K562 (cell line): ENCODE data around the gene EXT2. TPM values are rescaled to one million over a fixed set of nuclear protein-coding genes. Genes with fewer than 3 reads are reported as not detected.

Experiments used
- EHMT2 ChIP-seq: fragments of 450-650 bp; IDR thresholded peaks from 2 replicates; pipeline ENCODE4 v1.6.1; 2018; ENCODE audit warnings: antibody characterized with exemption
- FOXK2 ChIP-seq, 2 experiments: fragments of 450-650 bp; IDR thresholded peaks in 1 of 2; conservative IDR thresholded peaks in 1 of 2; 2 replicates each; pipeline ENCODE4 v1.6.1; 2016; ENCODE audit warnings: low read depth in 2 of 2, mild to moderate bottlenecking in 1 of 2
- GTF2E2 ChIP-seq: fragments of 200-800 bp; sonication (Bioruptor generic); IDR thresholded peaks from 2 replicates; pipeline ENCODE4 v1.6.1; 2016; ENCODE audit warnings: missing genetic modification characterization, missing compliant biosample characterization
- HDGF ChIP-seq: fragments of 450-650 bp; IDR thresholded peaks from 2 replicates; pipeline ENCODE4 v1.6.1; 2016
- HLTF ChIP-seq: fragments of 450-650 bp; IDR thresholded peaks from 2 replicates; pipeline ENCODE4 v1.6.1; 2016
- NFIX ChIP-seq: fragments of 250-450 bp; sonication (Bioruptor Pico); IDR thresholded peaks from 2 replicates; pipeline ENCODE4 v1.4.0; 2020; ENCODE audit warnings: low read depth, mild to moderate bottlenecking, moderate library complexity
- RBM34 ChIP-seq: fragments of 200-400 bp; formaldehyde crosslinking; IDR thresholded peaks from 2 replicates; pipeline ENCODE4 v1.6.1; 2018; ENCODE audit warnings: low read length, borderline replicate concordance; ENCODE audit not compliant: insufficient read depth
- RFX1 ChIP-seq: fragments of 450-650 bp; IDR thresholded peaks from 2 replicates; pipeline ENCODE4 v1.6.1; 2016; ENCODE audit warnings: mild to moderate bottlenecking, moderate library complexity
- SLC30A9 ChIP-seq: fragments of 250-450 bp; sonication (Bioruptor Pico); IDR thresholded peaks from 2 replicates; pipeline ENCODE4 v1.8.0; 2022; ENCODE audit warnings: mild to moderate bottlenecking, moderate library complexity
- SRF ChIP-seq, 2 experiments: fragments of 250-450, 450-650 bp in 1 of 2; sonication (Bioruptor Pico) in 1 of 2; sonication (generic) in 1 of 2; formaldehyde crosslinking; IDR thresholded peaks; 2 replicates each; pipeline versions ENCODE4 v1.5.0 to v1.5.1; 2020 to 2022; ENCODE audit warnings: mild to moderate bottlenecking in 1 of 2, missing genetic modification reagents in 1 of 2
- XRCC3 ChIP-seq: fragments of 450-650 bp; IDR thresholded peaks from 2 replicates; pipeline ENCODE4 v1.6.1; 2017; ENCODE audit warnings: mild to moderate bottlenecking, moderate library complexity
- ZBTB8A ChIP-seq: fragments of 450-650 bp; IDR thresholded peaks from 2 replicates; pipeline ENCODE4 v1.6.1; 2018; ENCODE audit warnings: mild to moderate bottlenecking, moderate library complexity; ENCODE audit not compliant: partially characterized antibody
- ZKSCAN1 ChIP-seq: fragments of 150-350 bp; IDR thresholded peaks from 2 replicates; pipeline ENCODE4 v1.6.1; 2016; ENCODE audit warnings: low read depth, low read length
- ZNF197 ChIP-seq: fragments of 200-800 bp; sonication (Bioruptor generic); IDR thresholded peaks from 2 replicates; pipeline ENCODE4 v1.6.1; 2016; ENCODE audit warnings: low read depth, missing genetic modification characterization, missing compliant biosample characterization
- ZNF239 ChIP-seq: fragments of 250-450 bp; sonication (Bioruptor Pico); IDR thresholded peaks from 2 replicates; pipeline ENCODE4 v1.4.0; 2020; ENCODE audit warnings: mild to moderate bottlenecking
- ZNF316 ChIP-seq: fragments of 450-650 bp; IDR thresholded peaks from 2 replicates; pipeline ENCODE4 v1.6.1; 2016
- ZNF436 ChIP-seq: fragments of 250-450, 450-650 bp; sonication (Bioruptor Pico); formaldehyde crosslinking; IDR thresholded peaks from 2 replicates; pipeline ENCODE4 v1.7.0; 2020; ENCODE audit warnings: mild to moderate bottlenecking
- ZNF551 ChIP-seq: fragments of 250-450 bp; sonication (Bioruptor Pico); IDR thresholded peaks from 2 replicates; pipeline ENCODE4 v1.5.0; 2021; ENCODE audit warnings: mild to moderate bottlenecking, moderate library complexity
- ZNF699 ChIP-seq: fragments of 250-450 bp; sonication (Bioruptor Pico); IDR thresholded peaks from 2 replicates; pipeline ENCODE4 v1.8.0; 2021; ENCODE audit warnings: mild to moderate bottlenecking, moderate library complexity; ENCODE audit not compliant: insufficient replicate concordance
- polyA plus RNA-seq, 8 experiments: library from polyadenylated mRNA; depleted of rRNA in 4 of 8; stranded (reverse) in 5 of 8; unstranded in 3 of 8; fragments of >200 nt; fragmentation: Nextera tagmentation in 2 of 8; fragmentation: Illumina TruSeq in 1 of 8; extraction: Ambion mirVana in 2 of 8; extraction: Trizol in 1 of 8; gene quantifications; 2 replicates each; pipeline versions ENCODE4 v1.2.1 to v1.2.3, GENCODE V29; 2011 to 2014; ENCODE audit warnings: inconsistent platforms in 1 of 8, missing spikeins in 1 of 8
- total RNA-seq, 7 experiments: library from RNA; depleted of rRNA in 6 of 7; stranded (reverse); fragments of >200 nt in 6 of 7; fragmentation: Illumina TruSeq in 2 of 7; extraction: Trizol in 2 of 7; gene quantifications; 2 replicates each; pipeline versions ENCODE4 v1.2.1 to v1.2.3, GENCODE V29; 2011 to 2021; ENCODE audit warnings: low replicate concordance in 1 of 7
- TF ChIP-seq, protein P1 (sequence below): fragments of 450-650 bp; IDR thresholded peaks from 2 replicates; pipeline ENCODE4 v1.6.1; 2017; ENCODE audit warnings: antibody characterized with exemption
- TF ChIP-seq, protein P2 (sequence below): fragments of 250-450 bp; sonication (Bioruptor Pico); IDR thresholded peaks from 2 replicates; pipeline ENCODE4 v1.4.0; 2020; ENCODE audit warnings: borderline replicate concordance
- TF ChIP-seq, protein P3 (sequence below): fragments of 250-450 bp; sonication (Bioruptor Pico); IDR thresholded peaks from 2 replicates; pipeline ENCODE4 v1.4.0; 2020
- TF ChIP-seq, protein P4 (sequence below): fragments of 250-450 bp; sonication (Bioruptor Pico); IDR thresholded peaks from 2 replicates; pipeline ENCODE4 v1.8.0; 2021; ENCODE audit warnings: mild to moderate bottlenecking, moderate library complexity

The EXT2 gene
- total and polyA plus RNA-seq, 9 of the 15 experiments (the other 6 are each of a cell fraction or from before 2014, with no cell fraction given) = 7.5 to 52.1 (median 38.1) TPM

DNA sequence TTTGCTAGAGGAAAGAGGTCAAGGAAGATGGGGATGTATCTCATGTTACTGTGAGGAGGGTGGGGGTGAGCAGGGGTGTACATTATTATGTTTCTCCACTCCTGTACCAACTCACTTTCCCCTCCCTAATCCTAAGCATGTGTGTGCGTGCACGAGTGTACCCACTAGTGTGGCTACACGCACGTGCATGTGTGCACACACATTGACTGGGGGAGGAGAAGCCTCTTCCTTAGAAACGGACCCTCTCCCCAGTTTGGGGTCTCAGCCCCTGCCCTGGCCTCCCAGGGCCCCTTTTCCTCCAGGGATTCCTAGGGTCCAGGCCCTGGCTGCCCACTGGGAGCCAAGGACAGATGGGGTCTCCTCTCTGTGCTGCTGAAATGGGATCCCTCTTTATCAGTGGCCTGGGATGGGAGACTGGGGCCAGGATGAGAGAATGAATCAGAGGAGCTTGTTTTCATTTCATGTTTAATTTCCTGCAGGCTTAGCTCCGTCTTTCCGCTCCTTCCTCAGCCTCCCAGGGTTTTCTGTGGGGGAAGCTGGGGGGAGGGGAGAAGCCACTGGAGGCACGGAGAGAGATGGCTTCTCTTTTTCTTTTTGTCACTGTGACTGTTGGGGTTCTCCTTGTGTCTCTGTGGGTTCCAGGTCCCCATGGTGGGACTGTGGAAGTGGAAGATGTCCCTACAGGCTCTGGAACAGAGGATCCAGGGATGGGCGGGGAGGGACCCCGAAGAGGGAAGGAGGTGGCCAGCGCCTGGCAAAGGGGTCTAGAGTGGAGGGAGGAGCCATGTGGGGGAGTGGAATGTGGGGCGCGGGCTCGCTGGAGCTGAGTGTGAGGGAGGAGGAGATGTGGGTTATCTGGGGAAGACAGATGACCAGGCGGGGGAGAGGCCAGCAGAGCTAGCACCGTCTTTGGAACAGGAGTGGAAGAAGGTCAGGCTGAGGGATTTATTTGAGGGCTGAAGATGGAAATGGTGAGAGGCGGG, 174.2 kb downstream of the EXT2 start (continued):
- TF ChIP-seq ZNF316 (no peak), HLTF (peak; percentile 90; the same call in 1 of the 2 replicates), GTF2E2 (no peak), XRCC3 (no peak), RFX1 (no peak), SLC30A9 (no peak), RBM34 (no peak), ZBTB8A (no peak), ZKSCAN1 (no peak), ZNF197 (no peak), SRF (CRISPR knock-in tag; IDR thresholded peaks at IDR 0.05) (0 out of 4 replicates have a peak, but pooled peaks of 1 of the 2 experiments have one; percentile 8), NFIX (CRISPR knock-in tag) (no peak), HDGF (no peak), ZNF239 (no peak), ZNF551 (CRISPR knock-in tag) (no peak), ZNF436 (CRISPR knock-in tag) (no peak), EHMT2 (peak; percentile 51; the same call in 1 of the 2 replicates), ZNF699 (CRISPR knock-in tag) (no peak), FOXK2 (conservative IDR thresholded peaks at IDR 0.05 in 1 of 2, IDR thresholded peaks at IDR 0.05 in 1 of 2; ENCODE audit: low read depth in 2 of 2) (0 out of 4 replicates have a peak, but pooled peaks have one; percentile 9 to 27)
- TF ChIP-seq, protein P1, sequence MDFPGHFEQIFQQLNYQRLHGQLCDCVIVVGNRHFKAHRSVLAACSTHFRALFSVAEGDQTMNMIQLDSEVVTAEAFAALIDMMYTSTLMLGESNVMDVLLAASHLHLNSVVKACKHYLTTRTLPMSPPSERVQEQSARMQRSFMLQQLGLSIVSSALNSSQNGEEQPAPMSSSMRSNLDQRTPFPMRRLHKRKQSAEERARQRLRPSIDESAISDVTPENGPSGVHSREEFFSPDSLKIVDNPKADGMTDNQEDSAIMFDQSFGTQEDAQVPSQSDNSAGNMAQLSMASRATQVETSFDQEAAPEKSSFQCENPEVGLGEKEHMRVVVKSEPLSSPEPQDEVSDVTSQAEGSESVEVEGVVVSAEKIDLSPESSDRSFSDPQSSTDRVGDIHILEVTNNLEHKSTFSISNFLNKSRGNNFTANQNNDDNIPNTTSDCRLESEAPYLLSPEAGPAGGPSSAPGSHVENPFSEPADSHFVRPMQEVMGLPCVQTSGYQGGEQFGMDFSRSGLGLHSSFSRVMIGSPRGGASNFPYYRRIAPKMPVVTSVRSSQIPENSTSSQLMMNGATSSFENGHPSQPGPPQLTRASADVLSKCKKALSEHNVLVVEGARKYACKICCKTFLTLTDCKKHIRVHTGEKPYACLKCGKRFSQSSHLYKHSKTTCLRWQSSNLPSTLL = no peak
- TF ChIP-seq, protein P2, sequence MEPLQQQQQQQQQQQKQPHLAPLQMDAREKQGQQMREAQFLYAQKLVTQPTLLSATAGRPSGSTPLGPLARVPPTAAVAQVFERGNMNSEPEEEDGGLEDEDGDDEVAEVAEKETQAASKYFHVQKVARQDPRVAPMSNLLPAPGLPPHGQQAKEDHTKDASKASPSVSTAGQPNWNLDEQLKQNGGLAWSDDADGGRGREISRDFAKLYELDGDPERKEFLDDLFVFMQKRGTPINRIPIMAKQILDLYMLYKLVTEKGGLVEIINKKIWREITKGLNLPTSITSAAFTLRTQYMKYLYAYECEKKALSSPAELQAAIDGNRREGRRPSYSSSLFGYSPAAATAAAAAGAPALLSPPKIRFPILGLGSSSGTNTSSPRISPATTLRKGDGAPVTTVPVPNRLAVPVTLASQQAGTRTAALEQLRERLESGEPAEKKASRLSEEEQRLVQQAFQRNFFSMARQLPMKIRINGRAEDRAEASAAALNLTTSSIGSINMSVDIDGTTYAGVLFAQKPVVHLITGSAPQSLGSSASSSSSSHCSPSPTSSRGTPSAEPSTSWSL (CRISPR knock-in tag) = no peak
- TF ChIP-seq, protein P3, sequence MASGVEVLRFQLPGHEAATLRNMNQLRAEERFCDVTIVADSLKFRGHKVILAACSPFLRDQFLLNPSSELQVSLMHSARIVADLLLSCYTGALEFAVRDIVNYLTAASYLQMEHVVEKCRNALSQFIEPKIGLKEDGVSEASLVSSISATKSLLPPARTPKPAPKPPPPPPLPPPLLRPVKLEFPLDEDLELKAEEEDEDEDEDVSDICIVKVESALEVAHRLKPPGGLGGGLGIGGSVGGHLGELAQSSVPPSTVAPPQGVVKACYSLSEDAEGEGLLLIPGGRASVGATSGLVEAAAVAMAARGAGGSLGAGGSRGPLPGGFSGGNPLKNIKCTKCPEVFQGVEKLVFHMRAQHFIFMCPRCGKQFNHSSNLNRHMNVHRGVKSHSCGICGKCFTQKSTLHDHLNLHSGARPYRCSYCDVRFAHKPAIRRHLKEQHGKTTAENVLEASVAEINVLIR (CRISPR knock-in tag) = no peak
- TF ChIP-seq, protein P4, sequence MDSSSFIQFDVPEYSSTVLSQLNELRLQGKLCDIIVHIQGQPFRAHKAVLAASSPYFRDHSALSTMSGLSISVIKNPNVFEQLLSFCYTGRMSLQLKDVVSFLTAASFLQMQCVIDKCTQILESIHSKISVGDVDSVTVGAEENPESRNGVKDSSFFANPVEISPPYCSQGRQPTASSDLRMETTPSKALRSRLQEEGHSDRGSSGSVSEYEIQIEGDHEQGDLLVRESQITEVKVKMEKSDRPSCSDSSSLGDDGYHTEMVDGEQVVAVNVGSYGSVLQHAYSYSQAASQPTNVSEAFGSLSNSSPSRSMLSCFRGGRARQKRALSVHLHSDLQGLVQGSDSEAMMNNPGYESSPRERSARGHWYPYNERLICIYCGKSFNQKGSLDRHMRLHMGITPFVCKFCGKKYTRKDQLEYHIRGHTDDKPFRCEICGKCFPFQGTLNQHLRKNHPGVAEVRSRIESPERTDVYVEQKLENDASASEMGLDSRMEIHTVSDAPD = no peak
